Measurements from ENCODE around the gene ANKRD13B.
"Not testable (repeated sequence)": the region's sequence is repeated elsewhere in the genome, so short reads cannot be mapped to it uniquely, and the experiment has no call there.

The ANKRD13B gene

GRCh38 chr17:29623283-29623647 is 30.3 kb downstream of the ANKRD13B start:
- Histone ChIP-seq H3K4me3 (peak overlapping the region in 3 of 7 experiments; percentile 50 to 56 (median 53)), H3K27ac (peak overlapping the region in 2 of 21 experiments; percentile 44 to 55)

DNA sequence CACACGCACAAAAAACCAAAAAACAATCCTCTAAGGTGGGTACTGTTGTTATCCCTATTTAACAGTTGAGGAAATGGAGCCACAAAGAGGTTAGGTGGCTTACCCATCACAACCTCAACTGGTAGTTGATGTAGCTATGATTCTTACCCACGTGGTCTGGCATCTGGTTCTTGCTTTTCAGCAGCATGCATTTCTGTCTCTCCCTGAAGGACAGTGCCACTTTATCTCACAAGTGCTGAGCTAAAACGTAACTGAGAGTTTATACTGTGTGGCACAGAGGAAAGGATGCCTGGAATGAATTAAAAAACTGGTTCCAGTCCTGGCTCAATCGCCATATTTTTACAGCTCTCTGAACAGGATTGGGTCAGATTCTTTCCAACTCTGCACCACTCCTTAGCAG is 31.7 kb downstream of the ANKRD13B start:
- Histone ChIP-seq H3K4me3 (no peak overlapping the region), H3K27ac (peak overlapping the region in 3 of 21 experiments; percentile 8 to 49 (median 31))

- H3K27ac ChIP-seq = peak overlapping the region in 3 of 21 experiments; percentile 8 to 49 (median 31)
These were observed 32.3 kb downstream of the ANKRD13B start for GRCh38 chr17:29625037-29625750.

GRCh38 chr17:29627951-29628350 is 35.0 kb downstream of the ANKRD13B start:
- H3K4me3 ChIP-seq = no peak overlapping the region
- H3K27ac ChIP-seq = no peak overlapping the region

More at GRCh38 chr17:29625037-29625750, 32.3 kb downstream of the ANKRD13B start:
- no peak overlapping the region for H3K4me3 ChIP-seq

- H3K27ac ChIP-seq = no peak overlapping the region
These were observed 35.7 kb downstream of the ANKRD13B start for GRCh38 chr17:29628644-29629043.

DNA sequence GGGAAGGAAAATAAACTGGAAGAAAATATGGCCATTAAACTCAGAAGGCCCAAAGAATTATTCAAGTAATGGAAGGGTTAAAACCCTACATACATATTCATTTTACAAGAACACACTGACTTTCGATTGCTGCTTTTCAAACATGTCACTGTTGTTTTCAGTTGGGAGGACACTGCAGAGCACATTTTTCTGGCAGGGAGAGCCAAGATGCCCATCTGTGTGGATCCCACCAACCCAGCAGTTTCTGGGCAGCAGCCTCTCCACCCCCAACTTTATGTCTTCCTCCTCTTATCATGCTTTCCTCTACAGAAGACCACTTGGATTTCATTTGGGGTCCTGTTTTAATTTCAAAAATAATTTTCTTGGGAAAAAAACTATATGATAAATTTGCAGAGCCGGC is 36.9 kb downstream of the ANKRD13B start:
- Histone ChIP-seq H3K4me3 (no peak overlapping the region), H3K27ac (no peak overlapping the region)

More at GRCh38 chr17:29628644-29629043, 35.7 kb downstream of the ANKRD13B start:
- H3K4me3 ChIP-seq = no peak overlapping the region

DNA sequence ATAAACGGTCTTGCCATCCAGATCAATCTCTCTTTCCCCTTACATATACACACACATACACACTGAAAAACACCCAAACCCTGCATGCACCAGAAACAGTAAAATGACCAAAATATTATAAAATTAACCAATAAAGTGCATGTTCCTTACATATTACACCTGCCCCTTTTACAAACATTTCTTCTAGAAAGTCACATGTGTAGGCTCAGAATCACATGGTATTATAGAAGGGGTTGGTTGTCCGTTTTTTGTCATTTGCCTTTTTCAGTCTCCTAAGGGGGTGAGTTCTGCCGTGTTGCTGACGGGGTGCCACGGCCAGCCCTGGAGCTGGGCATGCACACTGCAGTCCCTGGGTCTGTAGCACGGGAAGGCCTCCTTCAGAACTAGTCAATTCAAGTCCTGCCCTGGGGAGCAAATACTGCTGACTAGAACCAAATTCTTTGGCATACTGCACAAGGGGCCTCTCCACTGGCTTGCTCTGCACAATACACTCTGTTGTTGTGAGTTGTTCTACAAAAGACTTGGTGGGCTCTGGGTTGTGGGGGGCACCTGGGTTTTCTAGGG is 37.8 kb downstream of the ANKRD13B start:
- no peak overlapping the region for H3K27ac ChIP-seq
- H3K4me3 ChIP-seq = no peak overlapping the region

DNA sequence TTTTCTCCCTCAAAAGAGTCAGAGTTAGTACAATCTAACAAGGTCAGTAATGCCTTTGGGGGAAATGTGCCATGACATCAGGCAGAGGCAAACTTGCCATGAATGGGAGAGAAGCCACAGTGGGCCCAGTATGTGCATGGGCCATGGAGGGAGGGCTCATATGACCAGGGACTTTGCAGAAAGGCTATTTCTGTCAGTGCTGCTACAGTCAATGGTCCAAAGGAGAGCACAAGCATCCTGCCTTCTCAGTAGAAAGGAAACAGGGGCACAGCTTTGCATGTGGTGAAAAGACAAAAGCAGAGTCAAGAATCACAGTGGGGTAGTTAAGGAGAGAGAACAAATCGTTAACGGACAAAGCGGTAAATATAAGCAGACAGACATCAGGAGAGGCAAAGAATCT is 41.0 kb downstream of the ANKRD13B start:
- H3K27ac ChIP-seq = no peak overlapping the region
- H3K4me3 ChIP-seq = no peak overlapping the region

DNA sequence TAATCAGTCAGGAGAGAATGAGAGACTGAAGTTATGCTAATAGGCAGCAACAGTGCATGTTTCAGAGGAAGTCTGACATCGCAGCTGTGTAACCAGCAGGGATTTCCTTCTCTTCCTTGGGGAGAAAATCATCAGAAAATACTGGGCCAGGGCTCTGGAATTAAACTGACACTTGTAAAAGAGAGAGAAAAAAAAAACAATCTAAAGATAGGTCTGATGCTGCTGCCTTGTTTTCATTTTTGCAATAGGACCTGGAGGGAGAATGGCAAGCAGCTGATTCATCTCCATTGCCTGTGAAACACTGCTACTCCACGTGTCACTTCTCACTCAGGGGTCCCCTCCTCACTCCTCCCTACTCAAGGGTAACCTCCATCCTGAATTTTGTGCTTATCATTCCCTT is 47.5 kb downstream of the ANKRD13B start:
- Histone ChIP-seq H3K27ac (peak overlapping the region in 15 of 21 experiments; percentile 12 to 72 (median 41)), H3K4me3 (no peak overlapping the region)

DNA sequence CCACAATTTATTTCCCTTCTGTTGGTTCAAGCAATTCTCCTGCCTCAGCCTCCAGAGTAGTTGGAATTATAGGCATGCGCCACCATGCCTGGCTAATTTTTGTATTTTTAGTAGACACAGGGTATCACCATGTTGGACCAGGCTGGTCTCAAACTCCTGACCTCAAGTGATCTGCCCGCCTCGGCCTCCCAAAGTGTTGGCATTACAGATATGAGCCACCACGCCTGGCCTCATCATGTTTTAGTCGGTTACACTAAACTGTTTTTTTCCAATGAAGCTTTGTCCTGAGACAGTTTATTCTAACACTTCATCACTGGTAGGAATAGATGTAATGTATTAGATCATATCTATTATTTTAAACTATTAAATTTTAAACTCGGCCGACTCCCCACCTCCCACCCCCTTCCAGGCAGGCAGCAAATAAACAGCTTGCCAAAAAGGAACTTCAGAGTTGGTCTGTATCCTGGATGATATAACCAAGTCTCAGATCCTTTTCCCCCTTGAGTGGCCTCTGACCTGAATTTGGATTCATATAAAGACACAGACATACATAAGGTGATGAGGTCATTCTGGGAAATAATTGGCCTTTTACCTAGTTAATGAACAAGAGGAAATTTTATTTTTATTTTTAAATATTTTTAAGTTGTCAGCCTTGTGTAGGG is 48.2 kb downstream of the ANKRD13B start:
- Histone ChIP-seq H3K4me3 (no peak overlapping the region), H3K27ac (peak overlapping the region in 9 of 21 experiments; percentile 11 to 72 (median 41))

GRCh38 chr17:29642171-29642611 is 49.3 kb downstream of the ANKRD13B start:
- Histone ChIP-seq H3K27ac (peak overlapping the region in 7 of 21 experiments; percentile 4 to 72 (median 29)), H3K4me3 (no peak overlapping the region)

- H3K4me3 ChIP-seq = no peak overlapping the region
- peak overlapping the region in 9 of 21 experiments; percentile 5 to 73 (median 32) for H3K27ac ChIP-seq
These were observed 50.9 kb downstream of the ANKRD13B start for GRCh38 chr17:29643817-29644160.

- H3K27ac ChIP-seq = peak overlapping the region in 17 of 21 experiments; percentile 3 to 73 (median 35)
These were observed 52.7 kb downstream of the ANKRD13B start for GRCh38 chr17:29645515-29646051.

GRCh38 chr17:29648005-29648404 is 55.1 kb downstream of the ANKRD13B start:
- H3K4me3 ChIP-seq = no peak overlapping the region
- no peak overlapping the region for H3K27ac ChIP-seq

More at GRCh38 chr17:29645515-29646051, 52.7 kb downstream of the ANKRD13B start:
- no peak overlapping the region for H3K4me3 ChIP-seq

DNA sequence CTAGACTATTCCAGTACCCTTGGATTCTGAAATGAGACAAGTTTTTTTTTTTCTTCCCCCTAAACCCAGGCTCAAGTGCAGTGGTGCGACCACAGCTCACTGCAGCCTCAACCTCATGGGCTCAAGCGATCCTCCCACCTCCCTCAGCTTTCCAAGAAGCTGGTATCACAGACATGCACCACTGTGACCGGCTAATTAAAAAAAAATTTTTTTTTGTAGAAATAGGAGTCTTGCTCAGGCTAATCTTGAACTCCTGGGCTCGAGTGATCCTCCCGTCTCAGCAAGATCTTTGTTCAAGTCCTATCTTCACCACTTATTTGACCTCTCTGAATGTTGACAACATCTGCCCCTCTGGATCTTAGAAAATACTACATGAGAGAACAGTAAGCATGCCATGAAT is 56.4 kb downstream of the ANKRD13B start:
- H3K4me3 ChIP-seq = no peak overlapping the region
- H3K27ac ChIP-seq = no peak overlapping the region

DNA sequence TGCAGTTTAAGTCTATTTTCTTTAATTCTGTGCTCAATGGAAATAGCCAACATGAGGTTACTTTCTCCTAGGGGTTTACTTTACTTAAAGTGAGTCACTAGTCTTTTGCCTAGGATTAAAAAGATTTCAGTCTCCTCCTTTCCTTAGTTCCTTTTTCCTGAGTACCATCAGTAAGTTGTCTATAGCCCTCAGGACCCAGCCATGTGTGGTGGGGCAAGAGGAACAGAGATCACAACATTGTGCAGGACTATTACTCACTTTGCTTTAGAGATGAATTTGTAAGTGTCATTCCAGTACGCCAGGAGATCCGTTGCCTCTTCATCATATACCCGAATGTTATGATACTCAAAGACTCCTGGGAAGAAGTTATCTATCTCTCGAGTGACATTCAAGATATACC is 57.5 kb downstream of the ANKRD13B start:
- H3K4me3 ChIP-seq = no peak overlapping the region
- no peak overlapping the region for H3K27ac ChIP-seq

GRCh38 chr17:29651913-29652312 is 59.0 kb downstream of the ANKRD13B start:
- peak overlapping the region in 2 of 21 experiments; percentile 3 to 39 for H3K27ac ChIP-seq
- not testable (repeated sequence) for H3K4me3 ChIP-seq

DNA sequence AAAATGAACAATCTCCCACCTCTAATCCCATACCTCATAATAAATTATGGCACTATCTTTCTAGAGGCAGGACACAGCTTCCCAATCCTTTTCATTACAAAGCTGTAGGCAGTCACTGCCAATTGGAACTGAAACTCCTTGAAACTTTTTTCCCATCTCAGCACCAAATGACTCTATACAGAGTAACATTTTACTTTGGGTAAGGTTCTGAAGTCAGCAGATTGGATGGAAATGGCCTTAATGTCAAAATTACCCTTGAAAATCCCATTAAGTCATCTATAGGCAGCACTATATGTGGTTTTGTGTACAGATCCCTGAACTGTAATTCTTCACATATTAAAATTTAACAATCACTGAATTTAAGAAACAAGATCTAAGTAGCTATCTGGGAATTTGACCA is 60.0 kb downstream of the ANKRD13B start:
- H3K27ac ChIP-seq = no peak overlapping the region
- H3K4me3 ChIP-seq = no peak overlapping the region

DNA sequence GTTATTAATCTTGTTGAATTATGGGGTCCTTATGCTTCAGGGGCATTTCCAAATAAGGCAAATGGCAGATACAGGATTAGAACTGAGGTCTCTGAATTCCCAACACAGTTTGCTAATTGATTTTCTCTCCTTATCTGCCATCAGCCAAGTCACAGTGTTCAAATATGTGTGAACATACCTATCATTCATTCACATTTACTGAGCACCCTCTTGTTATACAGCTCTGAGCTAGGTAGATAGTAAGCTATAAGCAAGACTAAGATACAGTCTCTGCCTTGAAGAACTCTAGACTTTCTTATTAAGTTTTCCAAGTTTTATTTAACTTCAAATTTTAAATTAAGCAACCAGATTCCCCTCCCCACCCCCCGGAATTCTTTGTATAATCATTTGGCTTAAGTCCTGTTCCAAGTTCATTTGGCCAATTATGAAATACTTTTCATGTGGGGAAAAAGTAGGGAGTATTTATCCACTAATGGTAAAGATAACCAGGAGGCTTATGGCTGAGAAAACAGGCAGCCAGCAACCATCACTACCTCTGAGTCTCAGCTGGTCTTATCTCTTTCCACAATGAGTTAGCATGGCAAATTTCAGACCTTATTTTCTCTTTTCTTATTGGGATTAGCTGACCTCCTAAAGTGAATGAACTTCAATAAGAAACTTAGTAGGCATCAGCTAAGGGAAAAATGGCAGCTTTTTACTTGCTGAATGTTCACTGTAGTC is 61.2 kb downstream of the ANKRD13B start:
- H3K27ac ChIP-seq = no peak overlapping the region
- H3K4me3 ChIP-seq = no peak overlapping the region

- Histone ChIP-seq H3K4me3 (no peak overlapping the region), H3K27ac (no peak overlapping the region)
These were observed 62.4 kb downstream of the ANKRD13B start for GRCh38 chr17:29655323-29655722.
